SK-N-SH treated with all-trans-retinoic acid at 6 μM for 48 hours (cell line): ENCODE measurements around the gene XPC.

Experiments used
- ATAC-seq: fragments of 200-7000 bp; cut with Tn5 transposase; 3 replicates; pipeline ENCODE4 v1.9.1; 2020; ENCODE audit warnings: mild to moderate bottlenecking, moderate library complexity
- ARNTL ChIP-seq: fragments of 450-650 bp; formaldehyde crosslinking; IDR thresholded peaks from 2 replicates; pipeline ENCODE4 v1.5.0; 2020; ENCODE audit warnings: low read depth, mild to moderate bottlenecking, moderate library complexity, borderline replicate concordance
- BACH2 ChIP-seq: fragments of 250-450 bp; sonication (Bioruptor Pico); IDR thresholded peaks from 2 replicates; pipeline ENCODE4 v1.9.0; 2021; ENCODE audit warnings: mild to moderate bottlenecking, borderline replicate concordance
- CREB5 ChIP-seq: fragments of 250-450 bp; sonication (Bioruptor Pico); IDR thresholded peaks from 2 replicates; pipeline ENCODE4 v1.5.1; 2020; ENCODE audit warnings: low read depth, mild to moderate bottlenecking, moderate library complexity
- CSDC2 ChIP-seq: fragments of 250-450 bp; sonication (Bioruptor Pico); IDR thresholded peaks from 2 replicates; pipeline ENCODE4 v1.5.0; 2020; ENCODE audit warnings: mild to moderate bottlenecking, moderate library complexity
- CSRNP3 ChIP-seq: fragments of 250-450 bp; sonication (Bioruptor Pico); IDR thresholded peaks from 2 replicates; pipeline ENCODE4 v1.5.1; 2021; ENCODE audit warnings: mild to moderate bottlenecking, moderate library complexity
- ESRRG ChIP-seq: fragments of 250-450 bp; sonication (Bioruptor Pico); IDR thresholded peaks from 2 replicates; pipeline ENCODE4 v1.6.1; 2021; ENCODE audit warnings: mild to moderate bottlenecking
- GLIS3 ChIP-seq: fragments of 250-450 bp; sonication (Bioruptor Pico); IDR thresholded peaks from 2 replicates; pipeline ENCODE4 v1.5.0; 2020; ENCODE audit warnings: mild to moderate bottlenecking, moderate library complexity
- ISL1 ChIP-seq: fragments of 250-450 bp; sonication (Bioruptor Pico); IDR thresholded peaks from 2 replicates; pipeline ENCODE4 v2.1.2; 2022; ENCODE audit warnings: mild to moderate bottlenecking, moderate library complexity
- OSR1 ChIP-seq: fragments of 250-450 bp; sonication (Bioruptor Pico); IDR thresholded peaks from 2 replicates; pipeline ENCODE4 v1.8.0; 2022; ENCODE audit warnings: moderate library complexity, mild to moderate bottlenecking, inconsistent platforms
- PATZ1 ChIP-seq: fragments of 250-450 bp; sonication (Bioruptor Pico); IDR thresholded peaks from 2 replicates; pipeline ENCODE4 v1.8.0; 2020; ENCODE audit warnings: mild to moderate bottlenecking, moderate library complexity, borderline replicate concordance
- POU6F1 ChIP-seq: fragments of 250-450 bp; sonication (Bioruptor Pico); IDR thresholded peaks from 2 replicates; pipeline ENCODE4 v1.8.0; 2021; ENCODE audit warnings: low read depth, mild to moderate bottlenecking, moderate library complexity, borderline replicate concordance
- PPARA ChIP-seq: fragments of 250-450 bp; sonication (Bioruptor Pico); IDR thresholded peaks from 2 replicates; pipeline ENCODE4 v1.5.0; 2020; ENCODE audit warnings: mild to moderate bottlenecking, borderline replicate concordance
- RARB ChIP-seq: fragments of 250-450 bp; sonication (Bioruptor Pico); IDR thresholded peaks from 2 replicates; pipeline ENCODE4 v1.8.0; 2021; ENCODE audit warnings: mild to moderate bottlenecking, moderate library complexity
- SNAI2 ChIP-seq: fragments of 250-450 bp; sonication (Bioruptor Pico); IDR thresholded peaks from 2 replicates; pipeline ENCODE4 v1.5.0; 2020; ENCODE audit warnings: mild to moderate bottlenecking, moderate library complexity
- TCF4 ChIP-seq: fragments of 250-450 bp; sonication (Bioruptor Pico); IDR thresholded peaks from 2 replicates; pipeline ENCODE4 v1.8.0; 2021; ENCODE audit warnings: mild to moderate bottlenecking, moderate library complexity, borderline replicate concordance
- TOX ChIP-seq: fragments of 250-450 bp; sonication (Bioruptor Pico); IDR thresholded peaks from 2 replicates; pipeline ENCODE4 v1.8.0; 2021; ENCODE audit warnings: mild to moderate bottlenecking, moderate library complexity, borderline replicate concordance
- ZC3H10 ChIP-seq: fragments of 250-450 bp; sonication (Bioruptor Pico); IDR thresholded peaks from 2 replicates; pipeline ENCODE4 v1.5.1; 2021; ENCODE audit warnings: mild to moderate bottlenecking, moderate library complexity
- ZFP30 ChIP-seq: fragments of 450-650 bp; formaldehyde crosslinking; IDR thresholded peaks from 2 replicates; pipeline ENCODE4 v1.5.0; 2022; ENCODE audit warnings: mild to moderate bottlenecking, moderate library complexity
- ZNF565 ChIP-seq: fragments of 450-650 bp; formaldehyde crosslinking; conservative IDR thresholded peaks from 2 replicates; pipeline ENCODE4 v1.5.0; 2020; ENCODE audit warnings: low read depth, mild to moderate bottlenecking, moderate library complexity
- ZNF70 ChIP-seq: fragments of 450-650 bp; formaldehyde crosslinking; IDR thresholded peaks from 2 replicates; pipeline ENCODE4 v1.5.0; 2020; ENCODE audit warnings: mild to moderate bottlenecking, moderate library complexity

Gene XPC

GRCh38 chr3:14183015-14183577, 4.7 kb upstream of the XPC start:
- no peak for ATAC-seq
- TF ChIP-seq CSDC2 (no peak), PPARA (no peak), GLIS3 (CRISPR knock-in tag) (no peak), ZC3H10 (CRISPR knock-in tag) (no peak)

GRCh38 chr3:14181253-14181652, 2.9 kb upstream of the XPC start:
- ATAC-seq = no peak
- TF ChIP-seq CSRNP3 (no peak), ARNTL (CRISPR knock-in tag) (no peak), RARB (CRISPR knock-in tag) (no peak), TCF4 (CRISPR knock-in tag) (no peak), BACH2 (CRISPR knock-in tag) (no peak), SNAI2 (CRISPR knock-in tag) (no peak), ZNF70 (no peak), ZFP30 (CRISPR knock-in tag) (no peak), PATZ1 (no peak), OSR1 (CRISPR knock-in tag) (no peak), PPARA (no peak), CREB5 (CRISPR knock-in tag) (no peak), CSDC2 (no peak), POU6F1 (CRISPR knock-in tag) (no peak), TOX (CRISPR knock-in tag) (no peak), ZNF565 (no peak), ESRRG (no peak), ZC3H10 (CRISPR knock-in tag) (no peak), GLIS3 (CRISPR knock-in tag) (no peak)

GRCh38 chr3:14179795-14180194, 1.4 kb upstream of the XPC start:
- ATAC-seq = no peak
- TF ChIP-seq ESRRG (no peak), TCF4 (CRISPR knock-in tag) (no peak), ZFP30 (CRISPR knock-in tag) (no peak), ZNF70 (no peak), GLIS3 (CRISPR knock-in tag) (no peak)

GRCh38 chr3:14179114-14179465, 689 bp upstream of the XPC start:
- ATAC-seq = no peak

More at GRCh38 chr3:14179114-14179465, 689 bp upstream of the XPC start:
- TF ChIP-seq OSR1 (CRISPR knock-in tag) = no peak
- no peak for TF ChIP-seq RARB (CRISPR knock-in tag)
- TF ChIP-seq ZNF70 = no peak
- TF ChIP-seq ESRRG = no peak
- no peak for TF ChIP-seq PATZ1
- no peak for TF ChIP-seq GLIS3 (CRISPR knock-in tag)
- TF ChIP-seq ZNF565 = no peak
- no peak for TF ChIP-seq TOX (CRISPR knock-in tag)
- no peak for TF ChIP-seq ISL1 (CRISPR knock-in tag)
- TF ChIP-seq BACH2 (CRISPR knock-in tag) = no peak
